Erythroblast (primary cell): ENCODE measurements around the gene KAT6B.
"Not testable (repeated sequence)": the region's sequence is repeated elsewhere in the genome, so short reads cannot be mapped to it uniquely, and the experiment has no call there.

Experiments used
- GATA1 ChIP-seq: IDR thresholded peaks from 2 replicates; pipeline ENCODE4 v1.6.1; 2011; ENCODE audit warnings: low read depth, mild to moderate bottlenecking, control low read depth, low read length, moderate library complexity
- POLR2A ChIP-seq: IDR thresholded peaks from 2 replicates; pipeline ENCODE4 v1.6.1; 2011; ENCODE audit warnings: mild to moderate bottlenecking, low read length

GRCh38 chr10:74921070-74921469, 94.7 kb downstream of the KAT6B start:
- not testable (repeated sequence) for TF ChIP-seq POLR2A, GATA1
